ENCODE results near the gene ZFP69.
"Not testable (repeated sequence)": the region's sequence is repeated elsewhere in the genome, so short reads cannot be mapped to it uniquely, and the experiment has no call there.

The ZFP69 gene

GRCh38 chr1:40476924-40477677 is at the start of gene ZFP69:
ZFP69 (plus strand) TSS chr1:40477290; CDS start chr1:40479362, 2,072 bp downstream.
- no peak for DNase-seq

DNA sequence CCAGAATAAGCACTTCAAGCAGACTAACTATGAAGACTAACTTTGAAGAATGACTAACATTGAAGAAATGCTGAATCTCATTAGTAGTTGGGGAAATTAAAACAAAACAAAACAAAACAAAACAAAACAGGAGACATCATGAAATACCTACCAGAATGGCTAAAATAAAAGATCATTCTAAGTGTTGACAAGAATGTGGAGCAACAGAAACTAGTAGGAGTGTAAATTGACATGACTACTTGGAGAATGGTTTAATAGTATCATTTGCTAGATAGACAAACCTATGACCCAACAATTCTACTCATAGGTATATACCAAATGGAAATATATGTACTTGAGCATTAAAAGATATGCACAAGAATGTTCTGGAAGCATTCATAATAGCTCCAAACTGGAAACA is 45.7 kb upstream of the ZFP69 start:
- no peak for DNase-seq

DNA sequence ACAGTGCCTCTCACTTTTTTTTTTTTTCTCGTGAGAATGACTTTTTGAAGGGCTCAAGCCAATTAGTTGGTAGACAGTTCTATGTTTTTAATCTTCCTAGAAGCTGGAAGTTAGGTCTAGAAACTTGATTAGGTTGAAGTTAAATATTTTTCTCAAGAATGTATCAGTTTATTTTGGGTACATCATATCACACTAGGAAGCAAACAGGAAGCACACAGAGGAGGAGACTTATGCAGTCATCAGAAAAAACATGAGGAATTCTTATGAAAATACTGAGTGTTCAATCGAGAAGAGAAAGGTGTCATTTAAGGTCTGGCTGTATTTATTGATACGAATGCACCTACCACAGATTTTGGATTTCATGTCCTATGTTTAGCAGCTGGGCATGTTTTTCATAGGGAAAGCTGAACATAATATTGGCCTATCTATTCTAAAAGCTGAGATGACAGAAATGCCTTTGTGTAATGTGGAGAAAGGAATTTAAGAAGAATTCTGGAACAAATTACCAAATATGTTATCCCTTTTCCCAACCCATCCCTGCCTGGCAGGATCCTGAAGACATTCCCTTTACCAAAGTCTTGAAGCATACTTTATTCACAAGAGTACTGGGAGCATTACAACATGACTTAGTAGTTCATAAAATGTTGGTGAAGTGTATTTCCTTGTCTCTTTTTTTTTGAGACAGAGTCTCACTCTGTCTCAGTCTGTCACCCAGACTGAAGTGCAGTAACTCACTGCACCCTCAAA is 44.3 kb upstream of the ZFP69 start:
- DNase-seq, result no peak

GRCh38 chr1:40435471-40435870 is 41.6 kb upstream of the ZFP69 start:
- no peak for DNase-seq

GRCh38 chr1:40435876-40436275 is 41.2 kb upstream of the ZFP69 start:
- DNase-seq, result no peak

GRCh38 chr1:40438391-40439015 is 38.6 kb upstream of the ZFP69 start:
- DNase-seq, result peak; percentile 29 to 39

GRCh38 chr1:40439247-40439646 is 37.8 kb upstream of the ZFP69 start:
- no peak for DNase-seq

GRCh38 chr1:40449684-40450494 is 27.2 kb upstream of the ZFP69 start, which contains the start of gene ZFP69B:
ZFP69B (plus strand) TSS chr1:40450476; CDS start chr1:40450962, 486 bp downstream.
- peak; percentile 63 to 85 for DNase-seq

GRCh38 chr1:40450495-40451237 is 26.4 kb upstream of the ZFP69 start:
- peak in 1 of 2 experiments; percentile 31 for DNase-seq

GRCh38 chr1:40451238-40451585 is 25.9 kb upstream of the ZFP69 start:
- DNase-seq, result no peak

DNA sequence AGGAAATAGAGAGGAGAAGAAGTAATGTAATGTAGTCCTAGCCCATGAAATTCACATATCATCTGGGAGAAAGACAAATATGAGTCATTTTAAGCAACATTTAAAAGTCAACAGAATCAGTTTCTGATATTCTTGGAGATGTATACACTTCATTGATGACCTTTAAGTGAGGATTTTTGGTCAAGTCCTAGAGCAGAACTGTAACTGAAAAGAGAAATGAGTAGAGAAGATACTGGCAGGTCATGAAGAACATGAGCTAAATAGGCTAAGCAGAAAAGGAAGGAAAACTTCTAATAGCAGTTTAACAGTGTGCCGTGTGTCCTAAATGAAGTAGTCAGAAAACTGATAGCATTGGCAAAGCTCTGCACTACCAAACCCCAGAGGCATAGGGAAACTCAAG is 22.2 kb upstream of the ZFP69 start:
- DNase-seq, result no peak

GRCh38 chr1:40462956-40463590 is 14.0 kb upstream of the ZFP69 start:
- DNase-seq, result no peak

DNA sequence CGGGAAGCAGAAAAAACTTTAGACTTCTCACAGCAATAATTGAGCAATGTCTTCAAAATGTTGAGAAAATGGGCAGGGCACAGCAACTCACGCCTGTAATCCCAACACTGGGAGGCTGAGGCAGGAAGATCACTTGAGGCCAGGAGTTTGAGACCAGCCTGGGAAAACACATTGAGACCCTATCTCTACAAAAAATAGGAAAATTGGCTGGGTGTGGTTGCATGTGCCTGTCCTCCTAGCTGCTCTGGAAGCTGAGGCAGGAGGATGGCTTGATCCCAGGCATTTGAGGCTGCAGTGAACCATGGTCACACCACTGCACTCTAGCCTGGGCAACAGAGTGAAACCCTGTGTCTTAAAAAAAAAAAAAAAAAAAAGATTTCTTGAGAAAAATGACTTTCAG is 7.8 kb upstream of the ZFP69 start:
- DNase-seq, result no peak

DNA sequence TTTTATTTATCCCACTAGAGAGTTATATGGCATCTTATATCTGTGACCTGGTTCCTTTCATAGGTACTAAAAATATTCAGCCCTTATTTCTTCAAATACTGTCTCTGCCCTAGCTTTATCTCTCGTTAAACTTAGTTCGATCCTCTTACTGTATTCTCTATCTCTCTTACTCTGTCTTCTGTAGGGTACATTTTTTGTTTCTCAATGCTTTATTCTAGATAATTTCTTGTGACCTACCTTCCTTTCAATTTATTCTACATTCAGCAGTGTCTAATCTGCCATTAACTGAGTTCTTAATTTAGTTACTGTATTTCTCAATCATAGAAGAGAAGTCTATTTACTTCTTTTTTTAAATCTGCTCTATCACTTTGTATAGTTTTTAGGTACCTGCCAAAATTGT is 1.8 kb upstream of the ZFP69 start:
- DNase-seq, result no peak

GRCh38 chr1:40477678-40478053 is 576 bp downstream of the ZFP69 start:
- no peak for DNase-seq

DNA sequence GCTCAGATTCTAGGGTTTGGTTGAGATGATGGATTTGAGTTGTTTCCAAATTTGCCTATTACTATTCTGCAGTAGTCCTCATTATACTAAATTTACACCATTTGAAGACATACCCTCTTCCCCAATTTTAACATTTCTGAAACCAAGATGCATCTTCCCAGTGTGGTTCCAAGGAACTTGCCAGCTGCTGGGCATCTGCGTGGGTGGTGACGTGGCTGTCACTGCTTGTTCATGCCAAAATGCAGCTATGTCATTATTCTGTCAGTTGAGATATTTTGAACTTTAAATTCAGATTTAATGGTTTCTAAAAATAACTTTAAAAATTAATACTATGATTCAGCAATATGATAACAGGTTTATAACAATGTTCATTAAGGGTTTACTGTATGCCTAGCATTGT is 1.2 kb downstream of the ZFP69 start:
- no peak for DNase-seq

- DNase-seq, result no peak
Measured at GRCh38 chr1:40479156-40479555, 2.1 kb downstream of the ZFP69 start.

GRCh38 chr1:40495315-40495903 is 18.3 kb downstream of the ZFP69 start:
- DNase-seq, result no peak

GRCh38 chr1:40502651-40503050 is 25.6 kb downstream of the ZFP69 start:
- DNase-seq, result not testable (repeated sequence)

- DNase-seq, result no peak
Measured at GRCh38 chr1:40507973-40508372, 30.9 kb downstream of the ZFP69 start.
